Measurements from ENCODE around the gene SGTB.
"Not testable (repeated sequence)": the region's sequence is repeated elsewhere in the genome, so short reads cannot be mapped to it uniquely, and the experiment has no call there.

SGTB gene

GRCh38 chr5:65721720-65722574, at the start of gene SGTB, which contains the start of gene NLN:
Gene SGTB, minus strand, starts transcription at chr5:65722109. Its CDS starts 1,302 bp downstream, at chr5:65720807.
Gene NLN, plus strand, starts transcription at chr5:65722205. Its CDS starts 169 bp downstream, at chr5:65722374.
- DNase-seq, result peak; percentile 49

- DNase-seq, result no peak
Observed at GRCh38 chr5:65771266-65771665, 49.4 kb upstream of the SGTB start.

- no peak for DNase-seq
Observed at GRCh38 chr5:65769539-65769938, 47.6 kb upstream of the SGTB start.

GRCh38 chr5:65768723-65769346, 46.9 kb upstream of the SGTB start:
- no peak for DNase-seq

GRCh38 chr5:65767565-65767964, 45.7 kb upstream of the SGTB start:
- DNase-seq, result no peak

- no peak for DNase-seq
Observed at GRCh38 chr5:65766781-65767180, 44.9 kb upstream of the SGTB start.

GRCh38 chr5:65766175-65766574, 44.3 kb upstream of the SGTB start:
- no peak for DNase-seq

- no peak for DNase-seq
Observed at GRCh38 chr5:65765582-65765981, 43.7 kb upstream of the SGTB start.

- DNase-seq, result no peak
Observed at GRCh38 chr5:65762234-65762633, 40.3 kb upstream of the SGTB start.

- no peak for DNase-seq
Observed at GRCh38 chr5:65760504-65761275, 38.8 kb upstream of the SGTB start.

GRCh38 chr5:65758546-65759144, 36.7 kb upstream of the SGTB start:
- no peak for DNase-seq

GRCh38 chr5:65753189-65753588, 31.3 kb upstream of the SGTB start:
- DNase-seq, result no peak

GRCh38 chr5:65750938-65751337, 29.0 kb upstream of the SGTB start:
- no peak for DNase-seq

GRCh38 chr5:65749956-65750355, 28.0 kb upstream of the SGTB start:
- no peak for DNase-seq

- DNase-seq, result no peak
Observed at GRCh38 chr5:65749221-65749844, 27.4 kb upstream of the SGTB start.

- no peak for DNase-seq
Observed at GRCh38 chr5:65742565-65743231, 20.8 kb upstream of the SGTB start.

GRCh38 chr5:65739162-65739561, 17.3 kb upstream of the SGTB start:
- no peak for DNase-seq

GRCh38 chr5:65738305-65738704, 16.4 kb upstream of the SGTB start:
- no peak for DNase-seq

- DNase-seq, result no peak
Observed at GRCh38 chr5:65737842-65738241, 15.9 kb upstream of the SGTB start.

GRCh38 chr5:65736011-65736410, 14.1 kb upstream of the SGTB start:
- no peak for DNase-seq

GRCh38 chr5:65734921-65735320, 13.0 kb upstream of the SGTB start:
- DNase-seq, result no peak

GRCh38 chr5:65734196-65734775, 12.4 kb upstream of the SGTB start:
- not testable (repeated sequence) for DNase-seq

Data from NCI-H2227 treated with DMSO at 0.1 percent for 48 hours (cell line).